Calu3 (cell line): ENCODE measurements around the gene PRRG1. TPM values are rescaled to one million over a fixed set of nuclear protein-coding genes. Genes with fewer than 3 reads are reported as not detected.

Experiments used
- BruUV-seq: library from RNA; stranded (reverse); fragments of 400-500 nt; replicated peaks from 2 replicates; lab custom pipeline; 2021; lab: Mats Ljungman, UMichigan
- CTCF ChIA-PET: fragments of 300-600 bp; sonication (Branson Sonifier 250); formaldehyde crosslinking; loops from one replicate; lab custom pipeline; 2022; ENCODE audit warnings: antibody characterized with exemption; lab: Charles Lee
- DNase-seq: peaks from one replicate; pipeline ENCODE4 v3.0.0; 2022
- H3K27ac Mint-ChIP-seq: one replicate; pipeline ENCODE4 v1.8.0; 2022; ENCODE audit warnings: mixed read lengths; ENCODE audit not compliant: unreplicated experiment
- H3K27me3 Mint-ChIP-seq: one replicate; pipeline ENCODE4 v1.8.0; 2022; ENCODE audit warnings: mixed read lengths; ENCODE audit not compliant: unreplicated experiment
- H3K36me3 Mint-ChIP-seq: one replicate; pipeline ENCODE4 v1.8.0; 2022; ENCODE audit warnings: mild to moderate bottlenecking, moderate library complexity, mixed read lengths; ENCODE audit not compliant: insufficient read depth, unreplicated experiment
- H3K4me1 Mint-ChIP-seq: one replicate; pipeline ENCODE4 v1.8.0; 2022; ENCODE audit warnings: mild to moderate bottlenecking, low read depth, mixed read lengths; ENCODE audit not compliant: unreplicated experiment
- H3K4me3 Mint-ChIP-seq: one replicate; pipeline ENCODE4 v1.8.0; 2022; ENCODE audit warnings: mild to moderate bottlenecking, low read depth, moderate library complexity, mixed read lengths; ENCODE audit not compliant: unreplicated experiment
- H3K9me3 Mint-ChIP-seq: one replicate; pipeline ENCODE4 v1.8.0; 2022; ENCODE audit warnings: low read depth, mixed read lengths; ENCODE audit not compliant: unreplicated experiment
- intact Hi-C: fragments of 100-400 bp; cut with micrococcal nuclease; formaldehyde crosslinking; loops from one replicate; pipeline ENCODE4 v1.10.0; 2022; ENCODE audit not compliant: unreplicated experiment
- total RNA-seq: library from RNA; stranded (reverse); gene quantifications from 2 replicates; pipeline ENCODE4 v1.2.3, GENCODE V29; 2022
- TF ChIP-seq, protein P1 (sequence below): fragments of 200-600 bp; IDR thresholded peaks from one replicate; pipeline ENCODE4 v1.8.0; 2022; ENCODE audit warnings: antibody characterized with exemption; ENCODE audit not compliant: unreplicated experiment

The PRRG1 gene
- total RNA-seq, 1 experiment from 2014 or later = 26.1 TPM

GRCh38 chrX:37407736-37408135 is 58.6 kb downstream of the PRRG1 start:
- no peaks in the 10 kb centered on the region for H3K9me3 Mint-ChIP-seq
- H3K36me3 Mint-ChIP-seq = no peaks in the 10 kb centered on the region
- CTCF ChIA-PET = no interaction called here
- TF ChIP-seq, protein P1, sequence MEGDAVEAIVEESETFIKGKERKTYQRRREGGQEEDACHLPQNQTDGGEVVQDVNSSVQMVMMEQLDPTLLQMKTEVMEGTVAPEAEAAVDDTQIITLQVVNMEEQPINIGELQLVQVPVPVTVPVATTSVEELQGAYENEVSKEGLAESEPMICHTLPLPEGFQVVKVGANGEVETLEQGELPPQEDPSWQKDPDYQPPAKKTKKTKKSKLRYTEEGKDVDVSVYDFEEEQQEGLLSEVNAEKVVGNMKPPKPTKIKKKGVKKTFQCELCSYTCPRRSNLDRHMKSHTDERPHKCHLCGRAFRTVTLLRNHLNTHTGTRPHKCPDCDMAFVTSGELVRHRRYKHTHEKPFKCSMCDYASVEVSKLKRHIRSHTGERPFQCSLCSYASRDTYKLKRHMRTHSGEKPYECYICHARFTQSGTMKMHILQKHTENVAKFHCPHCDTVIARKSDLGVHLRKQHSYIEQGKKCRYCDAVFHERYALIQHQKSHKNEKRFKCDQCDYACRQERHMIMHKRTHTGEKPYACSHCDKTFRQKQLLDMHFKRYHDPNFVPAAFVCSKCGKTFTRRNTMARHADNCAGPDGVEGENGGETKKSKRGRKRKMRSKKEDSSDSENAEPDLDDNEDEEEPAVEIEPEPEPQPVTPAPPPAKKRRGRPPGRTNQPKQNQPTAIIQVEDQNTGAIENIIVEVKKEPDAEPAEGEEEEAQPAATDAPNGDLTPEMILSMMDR = no peak
- no peaks in the 10 kb centered on the region for H3K27me3 Mint-ChIP-seq
- no TSS peak for BruUV-seq
- no peak for DNase-seq
- intact Hi-C loops = no loop called here
- no peak overlapping the region for H3K27ac Mint-ChIP-seq
- no peak overlapping the region for H3K4me3 Mint-ChIP-seq
- peaks cover 7% of the 10 kb centered on the region for H3K4me1 Mint-ChIP-seq

DNA sequence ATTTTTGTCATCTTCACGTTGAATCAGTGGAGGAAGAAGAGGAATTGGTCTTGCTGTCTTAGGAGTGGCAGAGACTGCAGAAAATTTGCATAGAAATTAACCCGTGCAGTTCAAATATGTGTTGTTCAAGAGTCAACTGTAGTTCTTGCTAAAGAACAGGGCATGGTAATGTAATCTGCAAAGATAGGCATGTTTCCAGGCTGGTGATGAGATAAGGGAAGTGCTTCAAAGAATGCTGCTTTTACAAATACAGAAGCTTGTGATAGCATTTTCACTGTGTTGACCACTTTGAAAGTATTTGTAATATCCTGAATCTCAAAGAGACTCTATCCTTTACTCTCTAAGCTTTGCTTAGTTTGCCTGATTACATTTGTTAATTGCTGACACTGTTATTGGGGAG is 60.1 kb downstream of the PRRG1 start:
- no peaks in the 10 kb centered on the region for H3K36me3 Mint-ChIP-seq
- no peaks in the 10 kb centered on the region for H3K27me3 Mint-ChIP-seq
- TF ChIP-seq, protein P1 = no peak
- BruUV-seq = no TSS peak
- CTCF ChIA-PET = no interaction called here
- H3K4me3 Mint-ChIP-seq = no peak overlapping the region
- H3K4me1 Mint-ChIP-seq = peaks cover 2% of the 10 kb centered on the region
- intact Hi-C loops = no loop called here
- DNase-seq = no peak
- H3K9me3 Mint-ChIP-seq = no peaks in the 10 kb centered on the region
- no peak overlapping the region for H3K27ac Mint-ChIP-seq

DNA sequence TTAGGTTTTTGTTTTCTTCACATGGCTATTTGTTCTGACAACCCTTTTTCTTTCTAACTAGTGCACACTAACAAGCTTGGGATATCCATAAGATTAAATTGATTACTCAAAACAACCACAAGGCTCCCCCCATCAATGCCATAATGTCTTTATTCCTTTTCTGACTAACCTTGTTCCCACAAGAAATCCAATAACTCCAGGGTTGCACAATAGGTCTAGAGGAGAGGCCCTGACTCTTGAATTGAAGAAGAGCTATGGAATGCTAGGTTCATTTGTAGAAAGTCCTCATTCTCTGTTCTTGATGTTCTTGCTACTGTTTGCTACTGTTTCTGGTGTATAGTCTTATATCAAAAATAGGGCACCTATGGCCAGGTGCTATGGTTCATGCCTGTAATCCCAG is 71.0 kb downstream of the PRRG1 start:
- H3K4me3 Mint-ChIP-seq = no peak overlapping the region
- no peak for DNase-seq
- H3K36me3 Mint-ChIP-seq = peaks cover 5% of the 10 kb centered on the region
- no peak overlapping the region for H3K27ac Mint-ChIP-seq
- intact Hi-C loops = no loop called here
- no peaks in the 10 kb centered on the region for H3K9me3 Mint-ChIP-seq
- BruUV-seq = no TSS peak
- no peaks in the 10 kb centered on the region for H3K27me3 Mint-ChIP-seq
- H3K4me1 Mint-ChIP-seq = peaks cover 8% of the 10 kb centered on the region
- TF ChIP-seq, protein P1 = no peak
- CTCF ChIA-PET = no interaction called here

DNA sequence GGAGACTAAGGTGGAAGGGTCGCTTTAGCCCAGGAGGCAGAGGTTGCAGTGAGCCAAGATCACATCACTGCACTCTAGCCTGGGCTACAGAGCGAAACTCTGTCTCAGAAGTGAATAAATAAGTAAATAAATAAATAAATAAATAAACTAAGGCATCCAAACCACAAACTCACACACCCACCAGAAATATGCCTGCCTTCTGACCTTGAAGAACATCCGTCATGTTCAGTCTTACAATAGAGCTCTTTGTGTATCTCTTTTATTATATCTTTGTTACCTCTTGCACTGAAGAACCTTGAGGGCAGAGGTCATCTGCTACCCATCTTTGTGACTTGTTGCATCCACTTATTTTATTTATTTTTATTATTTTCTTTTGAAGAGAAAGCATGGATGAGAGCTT is 71.6 kb downstream of the PRRG1 start:
- H3K27me3 Mint-ChIP-seq = no peaks in the 10 kb centered on the region
- TF ChIP-seq, protein P1 = no peak
- no peak overlapping the region for H3K27ac Mint-ChIP-seq
- no peak overlapping the region for H3K4me3 Mint-ChIP-seq
- intact Hi-C loops = no loop called here
- H3K4me1 Mint-ChIP-seq = peaks cover 8% of the 10 kb centered on the region
- CTCF ChIA-PET = interaction anchor here (0.7 kb wide), 1 partner anchor 35 kb away, joined by 5 read pairs; no protein-coding TSS in a partner anchor
- DNase-seq = no peak
- H3K9me3 Mint-ChIP-seq = no peaks in the 10 kb centered on the region
- peaks cover 5% of the 10 kb centered on the region for H3K36me3 Mint-ChIP-seq
- no TSS peak for BruUV-seq
